A549 treated with CpdA at 1 μM for 4 hours (cell line): Measurements from ENCODE around the gene KIR3DL3. TPM values are rescaled to one million over a fixed set of nuclear protein-coding genes. Genes with fewer than 3 reads are reported as not detected.

Experiments
- total RNA-seq: library from RNA; stranded (reverse); fragments of 200-300 nt; extraction: Qiagen RNA extraction; gene quantifications from 5 replicates; pipeline ENCODE4 v1.2.3, GENCODE V29; 2022; ENCODE audit warnings: low read depth

KIR3DL3 gene
- not detected in 5 replicates for total RNA-seq

GRCh38 chr19:54724142-54724541 is at the start of gene KIR3DL3:
Gene KIR3DL3 (plus strand): TSS chr19:54724442. CDS start chr19:54724497, 55 bp downstream.

GRCh38 chr19:54738306-54738705 is 14.1 kb downstream of the KIR3DL3 start, which contains the start of gene KIR2DL3:
Gene KIR2DL3 (plus strand): TSS chr19:54738513. CDS start chr19:54738546, 33 bp downstream.

GRCh38 chr19:54769646-54770045 is 45.4 kb downstream of the KIR3DL3 start, which contains the start of gene KIR2DL1:
Gene KIR2DL1 (plus strand): TSS chr19:54769793. CDS start chr19:54769851, 58 bp downstream.

Other genes with a start within 250 kb of the KIR3DL3 start
- not detected in 5 replicates for gene LAIR2, start 221.6 kb upstream of the KIR3DL3 start, total RNA-seq
- gene LILRA2, start 150.7 kb upstream of the KIR3DL3 start, total RNA-seq: not detected in 5 replicates
- not detected in 5 replicates for gene LILRA1, start 130.8 kb upstream of the KIR3DL3 start, total RNA-seq
- gene LILRB1, start 94.0 kb upstream of the KIR3DL3 start, total RNA-seq: 0.02 TPM in 1 of 5 replicates, not detected in the others
- gene LILRB4, start 61.5 kb upstream of the KIR3DL3 start, total RNA-seq: 0.07 TPM in 1 of 5 replicates, not detected in the others
- not detected in 5 replicates for gene KIR2DL3, start 14.1 kb downstream of the KIR3DL3 start, total RNA-seq
- gene KIR2DL1, start 45.4 kb downstream of the KIR3DL3 start, total RNA-seq: not detected in 5 replicates
- not detected in 5 replicates for gene KIR2DL4, start 79.2 kb downstream of the KIR3DL3 start, total RNA-seq
- not detected in 5 replicates for gene KIR3DL1, start 92.0 kb downstream of the KIR3DL3 start, total RNA-seq
- not detected in 5 replicates for gene KIR2DS4, start 108.2 kb downstream of the KIR3DL3 start, total RNA-seq
- gene KIR3DL2, start 126.0 kb downstream of the KIR3DL3 start, total RNA-seq: not detected in 5 replicates
- gene FCAR, start 149.8 kb downstream of the KIR3DL3 start, total RNA-seq: not detected in 5 replicates
- gene NCR1, start 181.7 kb downstream of the KIR3DL3 start, total RNA-seq: not detected in 5 replicates
- not detected in 5 replicates for gene NLRP7, start 223.1 kb downstream of the KIR3DL3 start, total RNA-seq
- 25.2 to 28.8 TPM (median 27.0 TPM) in 5 replicates for gene NLRP2, start 241.9 kb downstream of the KIR3DL3 start, total RNA-seq